ENCODE data around the gene BST1.

Gene BST1

GRCh38 chr4:15695240-15695699 lies 7.6 kb upstream of the BST1 start:
- no peak for DNase-seq (ENCODE audit: low spot score)
- no peak for TF ChIP-seq CTCF (IDR thresholded peaks at IDR 0.05; ENCODE audit: extremely low read depth, missing control alignments)

GRCh38 chr4:15695729-15696128 lies 7.1 kb upstream of the BST1 start:
- no peak for TF ChIP-seq CTCF (IDR thresholded peaks at IDR 0.05; ENCODE audit: extremely low read depth, missing control alignments)
- DNase-seq (ENCODE audit: low spot score) = no peak

GRCh38 chr4:15696866-15697265 lies 6.0 kb upstream of the BST1 start:
- TF ChIP-seq CTCF (IDR thresholded peaks at IDR 0.05; ENCODE audit: extremely low read depth, missing control alignments) = no peak
- DNase-seq (ENCODE audit: low spot score) = no peak

- DNase-seq (ENCODE audit: low spot score) = no peak
- TF ChIP-seq CTCF (IDR thresholded peaks at IDR 0.05; ENCODE audit: extremely low read depth, missing control alignments) = no peak
Observed at GRCh38 chr4:15703439-15703838, 574 bp downstream of the BST1 start.

- DNase-seq (ENCODE audit: low spot score) = no peak
- TF ChIP-seq CTCF (IDR thresholded peaks at IDR 0.05; ENCODE audit: extremely low read depth, missing control alignments) = no peak
Observed at GRCh38 chr4:15704129-15704528, 1.3 kb downstream of the BST1 start.

- no peak for TF ChIP-seq CTCF (IDR thresholded peaks at IDR 0.05; ENCODE audit: extremely low read depth, missing control alignments)
- no peak for DNase-seq (ENCODE audit: low spot score)
Observed at GRCh38 chr4:15706646-15707362, 3.9 kb downstream of the BST1 start.

- no peak for TF ChIP-seq CTCF (IDR thresholded peaks at IDR 0.05; ENCODE audit: extremely low read depth, missing control alignments)
- DNase-seq (ENCODE audit: low spot score) = no peak
Observed at GRCh38 chr4:15707363-15707715, 4.5 kb downstream of the BST1 start.

All from GM20000 (cell line).